ENCODE measurements around the gene RFK.

RFK gene

GRCh38 chr9:76433406-76433805 is 39.2 kb upstream of the RFK start:
- H3K4me3 ChIP-seq (ENCODE audit: low read depth, low read length) = no peak overlapping the region
- no peak for TF ChIP-seq CTCF (IDR thresholded peaks at IDR 0.05; ENCODE audit: borderline replicate concordance, insufficient read depth, low read depth, low read length)

- no peak for TF ChIP-seq CTCF (IDR thresholded peaks at IDR 0.05; ENCODE audit: borderline replicate concordance, insufficient read depth, low read depth, low read length)
- H3K4me3 ChIP-seq (ENCODE audit: low read depth, low read length) = no peak overlapping the region
These were observed 37.4 kb upstream of the RFK start for GRCh38 chr9:76431601-76432000.

GRCh38 chr9:76426807-76427419 is 32.7 kb upstream of the RFK start:
- TF ChIP-seq CTCF (IDR thresholded peaks at IDR 0.05; ENCODE audit: borderline replicate concordance, insufficient read depth, low read depth, low read length) = no peak
- no peak overlapping the region for H3K4me3 ChIP-seq (ENCODE audit: low read depth, low read length)

GRCh38 chr9:76425677-76426453 is 31.6 kb upstream of the RFK start:
- TF ChIP-seq CTCF (IDR thresholded peaks at IDR 0.05; ENCODE audit: borderline replicate concordance, insufficient read depth, low read depth, low read length) = no peak
- no peak overlapping the region for H3K4me3 ChIP-seq (ENCODE audit: low read depth, low read length)

GRCh38 chr9:76424491-76424890 is 30.3 kb upstream of the RFK start:
- H3K4me3 ChIP-seq (ENCODE audit: low read depth, low read length) = no peak overlapping the region
- TF ChIP-seq CTCF (IDR thresholded peaks at IDR 0.05; ENCODE audit: borderline replicate concordance, insufficient read depth, low read depth, low read length) = no peak

- no peak overlapping the region for H3K4me3 ChIP-seq (ENCODE audit: low read depth, low read length)
- no peak for TF ChIP-seq CTCF (IDR thresholded peaks at IDR 0.05; ENCODE audit: borderline replicate concordance, insufficient read depth, low read depth, low read length)
These were observed 29.3 kb upstream of the RFK start for GRCh38 chr9:76423216-76424177.

Measured in GM12875 (cell line).